MM.1S (cell line): ENCODE data around the gene CDYL2.

Experiments used
- DNase-seq: peaks from one replicate; pipeline ENCODE4 v3.0.0-alpha.2; 2015
- H2AFZ ChIP-seq: fragments of 300-600 bp; sonication (generic); 2 replicates; pipeline ENCODE4 v1.6.0; 2016; ENCODE audit warnings: antibody characterized with exemption, low read length
- H3F3A ChIP-seq: fragments of 300-600 bp; sonication (generic); 2 replicates; pipeline ENCODE4 v1.6.1; 2016; ENCODE audit warnings: mild to moderate bottlenecking, antibody characterized with exemption, low read length, moderate library complexity, mixed read lengths; ENCODE audit not compliant: insufficient read depth
- H3K27ac ChIP-seq: fragments of 300-600 bp; sonication (generic); 2 replicates; pipeline ENCODE4 v1.5.1; 2016; ENCODE audit warnings: mild to moderate bottlenecking, low read length
- H3K27me3 ChIP-seq: fragments of 300-600 bp; sonication (generic); replicated peaks from 2 replicates; pipeline ENCODE4 v1.6.0; 2016; ENCODE audit warnings: low read length; ENCODE audit not compliant: insufficient read depth
- H3K36me3 ChIP-seq: fragments of 300-600 bp; sonication (generic); replicated peaks from 2 replicates; pipeline ENCODE4 v1.6.1; 2016; ENCODE audit warnings: mild to moderate bottlenecking, low read length, mixed read lengths; ENCODE audit not compliant: insufficient read depth
- H3K4me1 ChIP-seq: fragments of 300-600 bp; sonication (generic); 2 replicates; pipeline ENCODE4 v1.6.1; 2016; ENCODE audit warnings: low read length, mixed read lengths
- H3K4me2 ChIP-seq: fragments of 300-600 bp; sonication (generic); 2 replicates; pipeline ENCODE4 v1.6.0; 2016; ENCODE audit warnings: low read depth, low read length
- H3K4me3 ChIP-seq: fragments of 300-600 bp; sonication (generic); 2 replicates; pipeline ENCODE4 v1.5.1; 2016; ENCODE audit warnings: low read length, mixed read lengths
- H3K79me2 ChIP-seq: fragments of 300-600 bp; sonication (generic); 2 replicates; pipeline ENCODE4 v1.6.1; 2016; ENCODE audit warnings: mixed run types, low read length, mixed read lengths
- H3K9ac ChIP-seq: fragments of 300-600 bp; sonication (generic); 2 replicates; pipeline ENCODE4 v1.6.1; 2016; ENCODE audit warnings: low read length, mixed read lengths
- H3K9me2 ChIP-seq: fragments of 300-600 bp; sonication (generic); replicated peaks from 2 replicates; pipeline ENCODE4 v1.6.1; 2016; ENCODE audit warnings: mild to moderate bottlenecking, low read length, mixed read lengths; ENCODE audit not compliant: insufficient read depth
- H3K9me3 ChIP-seq: fragments of 300-600 bp; sonication (generic); replicated peaks from 2 replicates; pipeline ENCODE4 v1.6.1; 2016; ENCODE audit warnings: mild to moderate bottlenecking, low read length, mixed read lengths; ENCODE audit not compliant: insufficient read depth
- H4K20me1 ChIP-seq: fragments of 300-600 bp; sonication (generic); 2 replicates; pipeline ENCODE4 v1.6.1; 2016; ENCODE audit warnings: mild to moderate bottlenecking, low read length, moderate library complexity, mixed read lengths; ENCODE audit not compliant: insufficient read depth
- CTCF ChIP-seq: fragments of 300-600 bp; sonication (generic); IDR thresholded peaks from 2 replicates; pipeline ENCODE4 v1.5.1; 2016; ENCODE audit warnings: antibody characterized with exemption, low read length, mixed read lengths
- EZH2 ChIP-seq: fragments of 300-600 bp; sonication (generic); optimal IDR thresholded peaks from 2 replicates; pipeline ENCODE3; 2017; ENCODE audit warnings: low read depth, mild to moderate bottlenecking, antibody characterized with exemption, low read length, mixed read lengths
- EZH2phosphoT487 ChIP-seq: fragments of 300-600 bp; sonication (generic); IDR thresholded peaks from 2 replicates; pipeline ENCODE4 v1.6.1; 2018; ENCODE audit warnings: antibody characterized with exemption, low read length

The CDYL2 gene

GRCh38 chr16:80664226-80664625, 140.2 kb downstream of the CDYL2 start:
- no peak overlapping the region for H3K27ac ChIP-seq
- no peaks in the 10 kb centered on the region for H3K27me3 ChIP-seq
- H3F3A ChIP-seq: no peaks in the 10 kb centered on the region
- no peak overlapping the region for H3K9ac ChIP-seq
- H3K9me3 ChIP-seq: no peaks in the 10 kb centered on the region
- H3K79me2 ChIP-seq: no peaks in the 10 kb centered on the region
- no peaks in the 10 kb centered on the region for H4K20me1 ChIP-seq
- DNase-seq: no peak
- TF ChIP-seq CTCF (no peak), EZH2 (no peak), EZH2phosphoT487 (no peak)
- H3K4me3 ChIP-seq: no peak overlapping the region
- H3K36me3 ChIP-seq: no peaks in the 10 kb centered on the region
- no peaks in the 10 kb centered on the region for H3K9me2 ChIP-seq
- no peaks in the 10 kb centered on the region for H3K4me1 ChIP-seq
- H2AFZ ChIP-seq: no peak overlapping the region
- H3K4me2 ChIP-seq: no peak overlapping the region

- TF ChIP-seq EZH2phosphoT487 (no peak), CTCF (no peak), EZH2 (no peak)
- Histone ChIP-seq H3K4me1 (no peaks in the 10 kb centered on the region), H3F3A (no peaks in the 10 kb centered on the region), H3K79me2 (no peaks in the 10 kb centered on the region), H3K36me3 (no peaks in the 10 kb centered on the region), H2AFZ (no peak overlapping the region), H3K9me3 (no peaks in the 10 kb centered on the region), H3K4me3 (no peak overlapping the region), H4K20me1 (no peaks in the 10 kb centered on the region), H3K9ac (no peak overlapping the region), H3K27me3 (no peaks in the 10 kb centered on the region), H3K4me2 (no peak overlapping the region), H3K27ac (no peak overlapping the region), H3K9me2 (no peaks in the 10 kb centered on the region)
- DNase-seq: no peak
Measured at GRCh38 chr16:80663078-80663477, 141.3 kb downstream of the CDYL2 start.

- Histone ChIP-seq H3K27ac (no peak overlapping the region), H4K20me1 (no peaks in the 10 kb centered on the region), H3K9me2 (no peaks in the 10 kb centered on the region), H3K79me2 (no peaks in the 10 kb centered on the region), H3K4me3 (no peak overlapping the region), H3K4me1 (no peaks in the 10 kb centered on the region), H3K9me3 (no peaks in the 10 kb centered on the region), H3K27me3 (no peaks in the 10 kb centered on the region), H3F3A (no peaks in the 10 kb centered on the region), H3K36me3 (no peaks in the 10 kb centered on the region), H2AFZ (no peak overlapping the region), H3K4me2 (no peak overlapping the region), H3K9ac (no peak overlapping the region)
- TF ChIP-seq CTCF: no peak
- TF ChIP-seq EZH2phosphoT487: no peak
- no peak for TF ChIP-seq EZH2
- DNase-seq: no peak
Measured at GRCh38 chr16:80659865-80660264, 144.5 kb downstream of the CDYL2 start.
